H9 (cell line): ENCODE results near the gene LAMA5. TPM values are rescaled to one million over a fixed set of nuclear protein-coding genes. Genes with fewer than 3 reads are reported as not detected.

Experiments
- DNase-seq: peaks from one replicate; pipeline ENCODE4 v3.0.0-alpha.2; 2017
- H2AFZ ChIP-seq: one replicate; pipeline ENCODE4 v1.6.1; 2013; ENCODE audit warnings: mild to moderate bottlenecking, low read length, control low read depth, moderate library complexity
- H2AK5ac ChIP-seq: 2 replicates; pipeline ENCODE4 v1.6.1; 2013; ENCODE audit warnings: low read length, control low read depth, mixed read lengths; ENCODE audit not compliant: insufficient read length
- H2BK120ac ChIP-seq: one replicate; pipeline ENCODE4 v1.6.1; 2013; ENCODE audit warnings: low read depth, mild to moderate bottlenecking, low read length, control low read depth, inconsistent platforms; ENCODE audit not compliant: poor library complexity, severe bottlenecking
- H2BK12ac ChIP-seq: 2 replicates; pipeline ENCODE4 v1.6.1; 2013; ENCODE audit warnings: low read length, control low read depth, mixed read lengths, low read depth; ENCODE audit not compliant: insufficient read length
- H2BK15ac ChIP-seq: 2 replicates; pipeline ENCODE4 v1.6.1; 2013; ENCODE audit warnings: low read depth, low read length, control low read depth
- H2BK20ac ChIP-seq: one replicate; pipeline ENCODE4 v1.6.1; 2013; ENCODE audit warnings: low read depth, mild to moderate bottlenecking, low read length, control low read depth, inconsistent platforms; ENCODE audit not compliant: poor library complexity, severe bottlenecking
- H2BK5ac ChIP-seq: 2 replicates; pipeline ENCODE4 v1.6.1; 2013; ENCODE audit warnings: low read length, control low read depth, mixed read lengths; ENCODE audit not compliant: insufficient read length
- H3K14ac ChIP-seq: 2 replicates; pipeline ENCODE4 v1.6.1; 2013; ENCODE audit warnings: low read length, control low read depth; ENCODE audit not compliant: insufficient read depth
- H3K18ac ChIP-seq: 2 replicates; pipeline ENCODE4 v1.6.1; 2013; ENCODE audit warnings: low read depth, mild to moderate bottlenecking, mixed read lengths, low read length, control low read depth; ENCODE audit not compliant: insufficient read length
- H3K23ac ChIP-seq: 2 replicates; pipeline ENCODE4 v1.6.1; 2013; ENCODE audit warnings: low read length, control low read depth, mixed read lengths, low read depth; ENCODE audit not compliant: insufficient read length
- H3K23me2 ChIP-seq: 2 replicates; pipeline ENCODE4 v1.6.1; 2013; ENCODE audit warnings: low read depth, mild to moderate bottlenecking, mixed read lengths, low read length, control low read depth; ENCODE audit not compliant: insufficient read length, poor library complexity, severe bottlenecking
- H3K27ac ChIP-seq: 2 replicates; pipeline ENCODE4 v1.5.1; 2013; ENCODE audit warnings: low read length, control low read depth, mixed read lengths, low read depth; ENCODE audit not compliant: insufficient read length
- H3K27me3 ChIP-seq: 2 replicates; pipeline ENCODE4 v1.6.1; 2013; ENCODE audit warnings: low read length, control low read depth, inconsistent platforms; ENCODE audit not compliant: insufficient read depth
- H3K4ac ChIP-seq: 2 replicates; pipeline ENCODE4 v1.6.1; 2013; ENCODE audit warnings: low read depth, mild to moderate bottlenecking, control low read depth, inconsistent platforms, low read length, moderate library complexity
- H3K4me1 ChIP-seq: 2 replicates; pipeline ENCODE4 v1.6.1; 2013; ENCODE audit warnings: low read length, control low read depth, inconsistent platforms; ENCODE audit not compliant: insufficient read depth
- H3K4me2 ChIP-seq: 2 replicates; pipeline ENCODE4 v1.6.1; 2013; ENCODE audit warnings: low read length, control low read depth, mixed read lengths; ENCODE audit not compliant: insufficient read length, insufficient read depth
- H3K56ac ChIP-seq: 2 replicates; pipeline ENCODE4 v1.6.1; 2013; ENCODE audit warnings: low read depth, mild to moderate bottlenecking, mixed read lengths, low read length, control low read depth; ENCODE audit not compliant: insufficient read length
- H3K79me1 ChIP-seq: 2 replicates; pipeline ENCODE4 v1.6.1; 2013; ENCODE audit warnings: low read depth, mild to moderate bottlenecking, moderate library complexity, low read length, control low read depth, inconsistent platforms; ENCODE audit not compliant: insufficient read depth, poor library complexity, severe bottlenecking
- H3K79me2 ChIP-seq: 2 replicates; pipeline ENCODE4 v1.6.1; 2013; ENCODE audit warnings: low read length, control low read depth, inconsistent platforms; ENCODE audit not compliant: insufficient read depth
- H3K9ac ChIP-seq: 2 replicates; pipeline ENCODE4 v1.6.1; 2013; ENCODE audit warnings: low read length, control low read depth, mixed read lengths; ENCODE audit not compliant: insufficient read length; ENCODE audit errors: extremely low read depth
- H3K9me3 ChIP-seq: one replicate; pipeline ENCODE4 v1.6.1; 2013; ENCODE audit warnings: low read depth, low read length, inconsistent platforms; ENCODE audit not compliant: control insufficient read depth
- H3T11ph ChIP-seq: one replicate; pipeline ENCODE4 v1.6.1; 2013; ENCODE audit warnings: mild to moderate bottlenecking, low read length, control low read depth, inconsistent platforms
- H4K20me1 ChIP-seq: one replicate; pipeline ENCODE4 v1.6.1; 2013; ENCODE audit not compliant: control insufficient read depth, insufficient read length, insufficient read depth
- H4K5ac ChIP-seq: 2 replicates; pipeline ENCODE4 v1.6.1; 2013; ENCODE audit warnings: low read depth, mild to moderate bottlenecking, mixed read lengths, low read length, control low read depth; ENCODE audit not compliant: insufficient read length
- H4K8ac ChIP-seq: replicated peaks from 2 replicates; pipeline ENCODE4 v1.6.1; 2013; ENCODE audit warnings: low read length, control low read depth, mixed read lengths, low read depth; ENCODE audit not compliant: insufficient read length
- H4K91ac ChIP-seq: 2 replicates; pipeline ENCODE4 v1.6.1; 2013; ENCODE audit warnings: low read depth, mild to moderate bottlenecking, moderate library complexity, mixed read lengths, low read length, control low read depth; ENCODE audit not compliant: insufficient read length
- H3K27ac Mint-ChIP-seq, 3 experiments: 2 replicates in 2 of 3; 3 replicates in 1 of 3; pipeline ENCODE4 v1.8.0; 2020 to 2021; ENCODE audit warnings: mixed read lengths in 3 of 3, mild to moderate bottlenecking in 1 of 3, moderate library complexity in 1 of 3
- H3K27me3 Mint-ChIP-seq: 2 replicates; pipeline ENCODE4 v1.8.0; 2021; ENCODE audit warnings: low read depth, mild to moderate bottlenecking, moderate library complexity, mixed read lengths
- H3K36me3 Mint-ChIP-seq, 3 experiments: 2 replicates in 2 of 3; 3 replicates in 1 of 3; pipeline ENCODE4 v1.8.0; 2020 to 2021; ENCODE audit warnings: low read depth in 3 of 3, mixed read lengths in 3 of 3; ENCODE audit not compliant: insufficient read depth in 1 of 3
- H3K4me1 Mint-ChIP-seq, 2 experiments: 2 replicates each; pipeline ENCODE4 v1.8.0; 2020; ENCODE audit warnings: mixed read lengths in 2 of 2
- H3K4me3 Mint-ChIP-seq, 2 experiments: 2 replicates in 1 of 2; 3 replicates in 1 of 2; pipeline ENCODE4 v1.8.0; 2020 to 2021; ENCODE audit warnings: mild to moderate bottlenecking in 2 of 2, mixed read lengths in 2 of 2, moderate library complexity in 1 of 2
- H3K9me3 Mint-ChIP-seq, 2 experiments: 2 replicates in 1 of 2; 3 replicates in 1 of 2; pipeline ENCODE4 v1.8.0; 2020; ENCODE audit warnings: mild to moderate bottlenecking in 2 of 2, mixed read lengths in 2 of 2, moderate library complexity in 1 of 2
- CTCF ChIP-seq: fragments of 200-600 bp; sonication (generic); conservative IDR thresholded peaks from 3 replicates; pipeline ENCODE4 v1.8.0; 2021; ENCODE audit warnings: antibody characterized with exemption, mild to moderate bottlenecking
- WGBS: extraction: QIAGEN DNeasy Blood & Tissue Kit; methylation state at CpG from one replicate; pipeline ENCODE4 v1.1.7; 2013; ENCODE audit warnings: missing lambda C conversion rate, low lambda C conversion rate, mixed read lengths; ENCODE audit not compliant: insufficient read length; ENCODE audit errors: extremely low coverage; 5-methylcytosine and 5-hydroxymethylcytosine counted together
- total RNA-seq: library from RNA; stranded (reverse); gene quantifications from 2 replicates; pipeline ENCODE4 v1.2.1, GENCODE V29; 2021

Gene LAMA5
- total RNA-seq, 1 experiment from 2014 or later = 200 TPM

- no peak overlapping the region for H3K14ac ChIP-seq
- H2BK120ac ChIP-seq = no peak overlapping the region
- no peaks in the 10 kb centered on the region for H3K9me3 ChIP-seq
- no peak overlapping the region for H3K18ac ChIP-seq
- no peak overlapping the region for H3K23ac ChIP-seq
- peaks cover 16% of the 10 kb centered on the region for H3K27me3 Mint-ChIP-seq
- H2BK12ac ChIP-seq = no peak overlapping the region
- no peaks in the 10 kb centered on the region; a peak in 1 of 7 replicates for H3K36me3 Mint-ChIP-seq
- H3K4me3 Mint-ChIP-seq = no peak overlapping the region
- H3K4me1 Mint-ChIP-seq = peaks cover 8 to 14% of the 10 kb centered on the region in 2 experiments
- H3T11ph ChIP-seq = no peak overlapping the region
- H3K4me2 ChIP-seq = no peak overlapping the region
- H3K9me3 Mint-ChIP-seq = no peaks in the 10 kb centered on the region
- H4K5ac ChIP-seq = no peak overlapping the region
- no peaks in the 10 kb centered on the region for H3K27me3 ChIP-seq
- H3K23me2 ChIP-seq = no peaks in the 10 kb centered on the region
- no peak overlapping the region for H4K8ac ChIP-seq
- no peak overlapping the region for H2BK15ac ChIP-seq
- H4K20me1 ChIP-seq = no peaks in the 10 kb centered on the region
- no peaks in the 10 kb centered on the region for H3K79me2 ChIP-seq
- no peak overlapping the region for H3K56ac ChIP-seq
- H3K27ac ChIP-seq = no peak overlapping the region
- H3K4me1 ChIP-seq = no peaks in the 10 kb centered on the region
- DNase-seq = peak; percentile 73
- no CpG with 5 or more reads among the region's 30 CpGs for WGBS
- H2AFZ ChIP-seq = no peak overlapping the region
- no peak overlapping the region for H3K4ac ChIP-seq
- H3K79me1 ChIP-seq = no peaks in the 10 kb centered on the region
- no peak overlapping the region for H3K27ac Mint-ChIP-seq
- no peak overlapping the region for H2BK20ac ChIP-seq
- H4K91ac ChIP-seq = no peak overlapping the region
- H2AK5ac ChIP-seq = no peak overlapping the region
- peak; percentile 80 for TF ChIP-seq CTCF
- no peak overlapping the region for H3K9ac ChIP-seq
- H2BK5ac ChIP-seq = no peak overlapping the region
Measured at GRCh38 chr20:62409931-62410745, 43.0 kb upstream of the LAMA5 start.
